ENCODE results near the gene ZNF691.

The ZNF691 gene

GRCh38 chr1:42833981-42834380 lies 12.4 kb upstream of the ZNF691 start:
- no peak for TF ChIP-seq CTCF (IDR thresholded peaks at IDR 0.05; ENCODE audit: low read depth, low read length)
- H3K4me3 ChIP-seq (ENCODE audit: low read depth, low read length), result no peak overlapping the region

- no peak overlapping the region for H3K4me3 ChIP-seq (ENCODE audit: low read depth, low read length)
Observed at GRCh38 chr1:42834803-42835202, 11.6 kb upstream of the ZNF691 start.

GRCh38 chr1:42835422-42835821 lies 11.0 kb upstream of the ZNF691 start:
- H3K4me3 ChIP-seq (ENCODE audit: low read depth, low read length), result no peak overlapping the region
- no peak for TF ChIP-seq CTCF (IDR thresholded peaks at IDR 0.05; ENCODE audit: low read depth, low read length)

More at GRCh38 chr1:42834803-42835202, 11.6 kb upstream of the ZNF691 start:
- no peak for TF ChIP-seq CTCF (IDR thresholded peaks at IDR 0.05; ENCODE audit: low read depth, low read length)

- TF ChIP-seq CTCF (IDR thresholded peaks at IDR 0.05; ENCODE audit: low read depth, low read length), result no peak
- no peak overlapping the region for H3K4me3 ChIP-seq (ENCODE audit: low read depth, low read length)
Observed at GRCh38 chr1:42837709-42838108, 8.7 kb upstream of the ZNF691 start.

- TF ChIP-seq CTCF (IDR thresholded peaks at IDR 0.05; ENCODE audit: low read depth, low read length), result no peak
- no peak overlapping the region for H3K4me3 ChIP-seq (ENCODE audit: low read depth, low read length)
Observed at GRCh38 chr1:42838482-42839190, 7.8 kb upstream of the ZNF691 start.

- no peak for TF ChIP-seq CTCF (IDR thresholded peaks at IDR 0.05; ENCODE audit: low read depth, low read length)
- H3K4me3 ChIP-seq (ENCODE audit: low read depth, low read length), result no peak overlapping the region
Observed at GRCh38 chr1:42841010-42841409, 5.4 kb upstream of the ZNF691 start.

GRCh38 chr1:42841440-42842147 lies 4.8 kb upstream of the ZNF691 start:
- no peak overlapping the region for H3K4me3 ChIP-seq (ENCODE audit: low read depth, low read length)
- TF ChIP-seq CTCF (IDR thresholded peaks at IDR 0.05; ENCODE audit: low read depth, low read length), result no peak
